Epithelial cell of esophagus (primary cell): ENCODE measurements around the gene LGALS9.

Source experiments
- DNase-seq: peaks from one replicate; pipeline ENCODE4 v3.0.0; 2010; ENCODE audit warnings: low read depth
- H3K4me3 ChIP-seq: 2 replicates; pipeline ENCODE4 v1.5.1; 2011; ENCODE audit warnings: mild to moderate bottlenecking, low read length, control low read depth
- TF ChIP-seq, protein P1 (sequence below): IDR thresholded peaks from 2 replicates; pipeline ENCODE4 v1.5.1; 2011; ENCODE audit warnings: low read depth, mild to moderate bottlenecking, low read length, control low read depth, inconsistent platforms; ENCODE audit not compliant: insufficient read depth; ENCODE audit errors: missing control alignments

Gene LGALS9

DNA sequence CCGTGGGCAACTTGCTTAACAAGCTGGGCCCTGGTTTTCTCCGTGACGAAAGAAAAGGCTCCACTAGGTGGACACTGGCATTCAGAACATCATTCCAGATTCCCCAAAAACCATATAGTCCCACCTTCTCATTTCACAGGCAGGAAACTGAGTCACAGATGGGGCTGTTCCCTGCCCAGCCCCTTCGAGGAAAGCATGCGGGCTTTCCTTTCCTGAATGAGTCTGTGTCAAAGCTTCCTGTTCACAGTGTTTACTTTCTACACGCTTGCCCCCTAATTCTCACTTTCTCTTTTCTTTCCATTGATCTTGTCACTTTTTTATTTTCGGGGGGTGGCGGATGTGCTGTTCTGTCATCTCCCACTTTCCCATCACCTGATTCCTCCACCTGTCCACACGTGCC, 10.3 kb upstream of the LGALS9 start:
- DNase-seq = no peak
- H3K4me3 ChIP-seq = no peak overlapping the region
- TF ChIP-seq, protein P1, sequence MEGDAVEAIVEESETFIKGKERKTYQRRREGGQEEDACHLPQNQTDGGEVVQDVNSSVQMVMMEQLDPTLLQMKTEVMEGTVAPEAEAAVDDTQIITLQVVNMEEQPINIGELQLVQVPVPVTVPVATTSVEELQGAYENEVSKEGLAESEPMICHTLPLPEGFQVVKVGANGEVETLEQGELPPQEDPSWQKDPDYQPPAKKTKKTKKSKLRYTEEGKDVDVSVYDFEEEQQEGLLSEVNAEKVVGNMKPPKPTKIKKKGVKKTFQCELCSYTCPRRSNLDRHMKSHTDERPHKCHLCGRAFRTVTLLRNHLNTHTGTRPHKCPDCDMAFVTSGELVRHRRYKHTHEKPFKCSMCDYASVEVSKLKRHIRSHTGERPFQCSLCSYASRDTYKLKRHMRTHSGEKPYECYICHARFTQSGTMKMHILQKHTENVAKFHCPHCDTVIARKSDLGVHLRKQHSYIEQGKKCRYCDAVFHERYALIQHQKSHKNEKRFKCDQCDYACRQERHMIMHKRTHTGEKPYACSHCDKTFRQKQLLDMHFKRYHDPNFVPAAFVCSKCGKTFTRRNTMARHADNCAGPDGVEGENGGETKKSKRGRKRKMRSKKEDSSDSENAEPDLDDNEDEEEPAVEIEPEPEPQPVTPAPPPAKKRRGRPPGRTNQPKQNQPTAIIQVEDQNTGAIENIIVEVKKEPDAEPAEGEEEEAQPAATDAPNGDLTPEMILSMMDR = no peak

DNA sequence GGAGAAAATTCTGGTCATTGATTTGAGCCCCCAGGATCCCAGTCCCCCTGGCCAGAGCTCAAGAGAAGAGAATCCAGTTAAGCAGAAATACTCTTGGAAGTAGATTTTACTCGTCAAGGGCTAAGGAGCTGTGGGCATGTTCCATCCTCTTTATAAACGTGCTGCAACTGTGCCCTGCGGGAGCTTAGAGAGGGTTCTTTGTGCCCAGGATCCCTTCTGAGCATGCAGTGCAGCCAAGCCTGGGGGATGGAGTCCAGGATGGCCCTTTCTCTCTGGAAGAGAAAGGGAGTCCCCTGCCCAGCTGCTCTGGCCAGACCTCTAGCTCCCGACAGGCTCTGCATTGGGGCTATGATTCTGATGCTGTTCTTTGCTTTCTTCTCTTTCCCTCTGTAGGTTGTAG, 9.5 kb upstream of the LGALS9 start:
- H3K4me3 ChIP-seq = no peak overlapping the region
- no peak for DNase-seq
- TF ChIP-seq, protein P1 = no peak

DNA sequence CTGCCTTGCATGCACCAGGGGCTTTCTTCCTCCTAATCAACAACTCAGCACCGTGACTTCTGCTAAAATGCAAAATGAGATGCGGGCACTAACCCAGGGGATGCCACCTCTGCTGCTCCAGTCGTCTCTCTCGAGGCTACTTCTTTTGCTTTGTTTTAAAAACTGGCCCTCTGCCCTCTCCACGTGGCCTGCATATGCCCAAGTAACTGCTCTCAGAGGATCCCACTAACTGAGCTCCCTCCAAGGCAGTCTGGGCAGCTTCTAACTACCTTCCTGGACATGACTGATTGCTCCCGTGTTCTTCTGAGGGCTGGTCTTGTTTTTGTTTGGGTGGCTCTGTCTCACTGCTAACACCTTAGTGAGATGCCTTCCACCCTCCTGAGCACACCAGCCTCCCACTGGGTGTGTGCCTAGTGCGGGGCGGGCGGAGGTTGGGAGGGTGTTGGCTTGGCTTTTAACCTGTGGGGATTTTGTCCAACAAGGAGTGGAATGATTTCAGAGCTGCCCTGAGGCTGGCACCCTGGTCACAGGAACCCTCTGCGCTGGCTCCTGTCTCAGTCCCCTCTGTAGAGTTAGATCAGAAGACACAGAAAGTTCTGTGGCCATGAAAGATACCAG, 8.9 kb upstream of the LGALS9 start:
- no peak for DNase-seq
- no peak overlapping the region for H3K4me3 ChIP-seq
- TF ChIP-seq, protein P1 = no peak

DNA sequence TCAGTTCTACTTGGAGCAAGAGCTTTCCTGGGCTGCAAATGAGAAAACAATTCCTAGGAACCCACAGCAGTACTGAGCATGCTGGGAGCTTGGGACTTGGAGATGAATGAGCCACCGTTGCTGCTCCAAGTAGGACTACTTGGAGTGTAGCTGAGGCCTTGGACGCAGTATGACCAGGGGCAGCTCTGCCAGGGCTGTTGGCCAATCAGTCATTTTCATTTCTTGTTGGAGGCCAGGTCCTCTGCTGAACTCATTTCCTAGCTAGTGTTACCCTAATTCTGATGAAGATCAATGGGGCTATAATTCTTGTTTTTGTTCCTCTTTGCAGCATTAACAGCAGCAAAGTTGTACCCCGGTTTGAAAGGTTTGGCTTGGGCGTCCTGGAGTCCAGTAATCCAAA, 8.0 kb upstream of the LGALS9 start:
- TF ChIP-seq, protein P1 = no peak
- no peak for DNase-seq
- no peak overlapping the region for H3K4me3 ChIP-seq

DNA sequence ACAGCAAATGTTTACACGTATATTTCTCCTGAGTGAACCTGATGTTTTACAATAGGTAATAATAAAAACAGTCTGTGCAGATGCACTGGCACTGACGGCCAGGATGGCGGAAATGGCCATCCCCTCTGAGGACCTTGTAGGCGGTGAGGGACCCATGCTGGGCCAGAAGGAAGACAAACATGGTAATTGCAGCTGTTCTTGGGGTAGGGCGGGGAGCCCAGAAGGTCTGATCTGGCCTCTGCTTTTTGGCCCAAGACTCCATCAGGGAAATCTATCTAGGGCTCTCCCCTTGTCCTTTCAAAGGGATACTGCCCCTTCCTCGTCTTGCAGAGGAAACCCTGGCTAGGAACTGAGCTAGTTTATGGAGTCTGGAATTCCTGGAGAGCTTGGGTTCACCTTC, 7.4 kb upstream of the LGALS9 start:
- no peak for DNase-seq
- H3K4me3 ChIP-seq = no peak overlapping the region
- TF ChIP-seq, protein P1 = no peak

DNA sequence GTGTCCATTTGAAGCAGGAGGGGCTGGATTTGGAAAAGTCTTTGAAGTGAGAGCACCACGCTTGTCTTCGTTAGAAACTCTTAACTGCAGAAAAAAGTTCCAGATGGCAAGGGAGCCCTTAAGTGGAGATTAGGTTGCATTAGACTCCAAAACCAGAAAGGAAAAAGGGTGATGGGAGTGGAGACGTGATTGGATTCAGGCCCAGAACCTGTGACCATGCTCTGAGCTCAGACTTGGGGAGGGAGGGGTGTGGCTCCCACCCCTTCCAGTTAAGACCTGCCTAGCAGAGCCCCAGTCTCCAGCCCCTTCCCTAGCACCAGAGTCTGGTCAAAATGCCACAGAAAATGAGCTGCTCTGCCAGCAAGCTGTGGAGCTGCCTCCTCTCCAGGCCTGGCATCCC, 6.4 kb upstream of the LGALS9 start:
- no peak for DNase-seq
- TF ChIP-seq, protein P1 = no peak
- no peak overlapping the region for H3K4me3 ChIP-seq

DNA sequence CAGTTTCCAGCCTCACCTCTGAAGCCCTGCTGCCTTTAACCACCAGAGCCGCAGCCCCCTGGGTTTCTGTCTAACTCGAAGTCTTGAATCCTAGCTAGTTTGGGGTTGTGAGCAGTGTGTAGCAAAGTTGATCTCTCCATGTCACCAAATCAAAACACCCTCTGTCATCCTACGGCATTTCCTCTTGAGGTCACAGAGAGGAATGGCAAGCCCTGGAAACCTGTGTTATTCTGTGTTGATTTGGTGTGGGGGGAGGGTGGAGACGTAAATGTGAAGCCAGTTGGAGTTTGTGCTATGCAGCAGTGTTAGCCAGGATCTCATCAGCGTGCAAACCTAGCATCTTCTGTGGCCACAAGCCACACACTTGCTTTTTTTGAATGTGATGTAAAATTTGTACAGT, 5.1 kb upstream of the LGALS9 start:
- TF ChIP-seq, protein P1 = no peak
- no peak for DNase-seq
- H3K4me3 ChIP-seq = no peak overlapping the region
